CD4-positive, alpha-beta T cell treated with Interleukin-1 beta for 1 hour (primary cell): ENCODE results near the gene BUD31.
"Not testable (repeated sequence)": the region's sequence is repeated elsewhere in the genome, so short reads cannot be mapped to it uniquely, and the experiment has no call there.

ENCODE experiments used
- DNase-seq, 2 donors: peaks; one replicate each; pipeline ENCODE4 v3.0.0-alpha.2; 2020 to 2022

The BUD31 gene

DNA sequence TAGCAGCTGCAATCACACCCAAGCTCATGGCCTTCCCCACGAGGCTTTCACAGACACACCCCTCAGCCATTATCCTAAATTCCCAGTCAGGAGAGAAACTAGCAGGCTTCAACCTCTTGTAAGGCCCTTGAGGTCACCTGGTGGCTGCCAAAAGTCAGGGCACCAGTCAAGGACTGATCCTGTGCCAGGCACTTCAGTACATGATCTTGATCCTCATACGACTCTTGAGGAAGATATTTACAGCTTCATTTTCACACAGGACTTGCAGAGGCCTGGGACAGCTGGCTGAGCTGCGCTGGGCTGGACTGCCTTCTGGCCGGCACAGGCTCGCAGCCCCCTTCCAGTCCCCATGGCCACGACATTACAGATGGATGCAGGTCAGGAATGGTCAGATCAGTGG, 9.2 kb upstream of the BUD31 start:
- no peak for DNase-seq

DNA sequence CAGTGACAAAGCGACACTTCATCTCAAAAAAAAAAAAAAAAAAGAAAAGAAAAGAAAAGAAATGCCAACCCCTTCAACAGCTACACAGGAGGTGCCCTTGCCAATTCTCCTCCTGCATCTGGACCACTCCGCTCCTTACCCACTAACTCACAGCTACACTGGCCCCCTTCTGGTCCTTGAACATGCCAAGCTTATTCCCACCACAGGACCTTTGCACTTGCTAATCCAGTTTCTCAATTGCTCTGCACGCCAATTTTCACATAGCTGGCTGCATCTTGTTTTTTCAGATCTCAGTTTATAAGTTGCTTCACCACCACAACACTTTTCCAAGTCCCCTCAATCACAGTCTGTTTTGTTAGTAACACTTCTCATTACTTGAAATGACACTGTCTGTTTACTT, 5.9 kb upstream of the BUD31 start:
- DNase-seq, result no peak

DNA sequence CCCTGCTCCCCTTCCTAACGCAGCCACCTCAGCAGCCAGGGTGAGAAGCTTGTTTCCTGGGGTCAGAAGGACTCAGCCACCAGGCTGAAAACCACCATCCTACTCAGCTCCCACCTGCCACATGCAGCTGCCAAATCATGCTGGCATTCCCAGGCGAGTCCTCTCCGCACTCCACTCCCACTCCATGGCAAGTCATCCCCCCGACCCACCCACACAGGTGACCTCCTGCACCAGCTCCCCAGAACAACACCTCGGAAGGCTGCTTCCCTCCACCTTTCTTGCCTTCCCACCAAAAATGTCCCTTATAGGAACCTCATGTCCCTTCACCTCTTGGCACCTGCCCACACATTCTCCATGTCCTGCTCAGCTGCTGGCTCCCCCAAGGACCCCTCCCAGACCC, 5.0 kb upstream of the BUD31 start:
- no peak for DNase-seq

DNA sequence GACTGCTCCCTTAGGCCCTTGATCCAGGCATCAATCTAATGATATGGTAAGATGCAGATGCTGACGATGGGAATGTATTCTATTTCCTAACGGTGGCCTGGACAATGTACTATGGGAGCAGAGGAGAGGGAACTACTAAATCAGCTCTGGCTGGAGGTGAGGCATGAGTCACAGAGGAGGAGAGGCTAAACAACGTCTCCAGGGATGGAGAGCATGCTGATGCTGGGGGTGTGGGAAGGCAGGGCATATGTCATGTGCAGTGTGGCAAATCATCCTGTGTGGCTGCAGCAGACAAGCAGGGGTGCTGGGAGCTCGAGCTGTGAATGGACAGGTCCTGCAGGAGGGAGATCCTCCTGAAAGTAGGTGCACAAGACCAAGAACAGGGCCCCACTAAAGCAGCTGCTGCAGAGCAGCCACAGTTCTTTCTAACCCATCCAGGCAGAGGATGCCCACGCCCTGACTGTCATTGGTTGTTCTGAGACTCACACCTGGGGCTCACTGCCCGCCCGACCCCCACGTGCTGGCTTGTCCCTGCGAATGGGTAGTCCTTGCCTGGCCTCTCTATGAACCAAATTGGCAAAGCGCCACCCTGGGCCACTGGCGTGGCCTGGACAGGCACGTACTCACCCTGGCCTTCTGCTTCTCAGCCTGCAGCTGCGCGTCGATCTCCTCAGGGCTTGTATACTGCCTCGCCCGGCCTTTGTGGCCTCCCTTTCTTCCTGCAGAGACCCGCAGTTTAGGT, 4.4 kb upstream of the BUD31 start:
- no peak for DNase-seq

DNA sequence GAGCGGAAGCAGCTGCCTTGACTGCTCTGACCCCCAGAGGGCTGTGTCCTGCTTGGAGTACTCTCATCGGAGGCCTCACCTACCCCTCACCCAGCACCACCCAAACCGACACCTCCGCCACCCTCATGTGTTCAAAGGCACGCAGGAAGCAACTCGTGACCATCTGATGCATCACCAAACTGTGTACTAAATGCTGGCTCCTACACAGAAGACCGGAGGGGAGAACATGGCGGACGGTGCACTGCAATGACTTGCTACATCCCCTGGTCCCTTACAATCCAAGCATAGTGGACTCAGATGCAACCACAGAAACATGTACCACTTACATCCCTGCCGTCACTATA, 3.8 kb upstream of the BUD31 start:
- DNase-seq, result no peak

DNA sequence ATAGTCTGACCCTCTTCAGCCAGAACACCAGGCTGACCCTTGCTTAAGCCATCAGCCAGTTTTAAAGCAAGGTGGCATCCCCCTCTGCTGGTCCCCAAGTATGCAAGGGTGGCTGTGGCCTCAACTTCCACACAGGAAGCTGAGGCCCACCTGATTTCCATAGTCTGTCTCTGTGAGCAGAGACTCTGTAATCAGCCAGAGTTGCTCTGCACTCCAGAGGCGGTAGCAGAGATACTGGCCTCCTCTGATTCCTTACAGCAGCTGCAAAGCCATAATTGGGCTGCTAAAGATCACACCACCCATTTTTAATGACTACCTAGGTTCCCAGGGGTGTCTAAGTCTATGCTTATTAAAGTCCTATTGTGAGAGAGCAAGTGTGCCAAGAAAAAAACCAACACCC, 2.2 kb upstream of the BUD31 start:
- DNase-seq, result no peak

DNA sequence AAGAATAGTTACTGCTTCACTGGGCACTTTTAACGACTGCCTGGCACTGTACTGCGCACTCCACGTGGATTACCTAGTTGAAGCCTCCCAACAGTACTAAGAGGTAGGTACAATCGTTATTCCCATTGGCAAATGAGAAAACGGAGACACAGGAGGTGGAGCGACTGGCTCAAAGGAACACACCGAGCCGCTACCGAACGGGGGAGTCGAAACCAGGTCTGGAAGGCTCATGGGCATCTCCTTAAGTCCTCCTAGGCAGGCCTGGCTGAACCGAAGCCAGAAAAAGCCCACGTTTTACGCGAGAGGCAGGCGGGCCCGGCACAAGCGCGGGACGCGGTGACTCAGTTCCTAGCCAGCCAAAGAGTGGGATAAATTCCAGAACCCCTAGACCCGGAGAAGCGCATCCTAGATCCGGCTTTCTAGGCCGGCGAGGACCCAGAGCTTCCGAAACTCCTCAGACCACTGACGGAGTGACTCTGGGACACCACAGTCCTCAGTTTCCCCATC, 844 bp upstream of the BUD31 start:
- peak in 1 of 2 donors; percentile 29 for DNase-seq

DNA sequence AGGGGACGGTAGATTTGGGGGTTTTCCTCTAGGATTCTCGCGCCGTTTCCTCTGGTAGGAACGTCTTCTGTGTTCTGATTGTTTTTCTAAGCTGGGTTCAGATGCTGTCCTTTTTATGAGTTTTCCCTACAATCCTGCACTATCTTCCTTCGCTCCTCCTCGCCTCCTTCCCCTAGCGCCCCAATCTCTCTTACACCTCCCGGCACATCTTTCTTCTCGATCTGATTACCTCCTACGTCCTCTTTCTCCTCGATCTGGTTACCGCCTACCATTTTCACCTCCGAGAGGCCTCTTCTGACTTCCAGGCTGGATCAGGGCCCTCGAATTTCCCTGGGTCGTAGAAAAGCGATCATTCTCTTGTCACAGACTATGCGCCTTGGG, 413 bp downstream of the BUD31 start:
- no peak for DNase-seq

DNA sequence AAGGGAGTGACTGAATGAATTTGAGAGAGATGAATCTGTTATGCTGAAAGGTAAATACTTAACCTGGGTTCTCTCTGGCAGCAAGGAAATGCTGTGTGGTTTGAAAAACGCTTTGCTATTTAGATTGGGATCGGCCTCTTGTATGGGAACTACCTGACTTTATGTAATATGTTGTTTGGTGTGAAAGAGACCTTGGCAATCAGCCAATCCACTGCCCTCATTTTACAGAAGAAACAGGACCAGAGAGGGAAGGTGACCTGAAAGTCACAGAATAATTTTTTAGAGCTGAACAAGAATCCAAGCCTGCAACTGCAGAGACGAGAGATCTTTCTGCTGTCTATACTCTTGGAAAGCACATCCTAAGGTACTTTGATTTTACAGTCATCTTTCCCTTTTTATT, 1.0 kb downstream of the BUD31 start:
- peak in 1 of 2 donors; percentile 31 for DNase-seq

DNA sequence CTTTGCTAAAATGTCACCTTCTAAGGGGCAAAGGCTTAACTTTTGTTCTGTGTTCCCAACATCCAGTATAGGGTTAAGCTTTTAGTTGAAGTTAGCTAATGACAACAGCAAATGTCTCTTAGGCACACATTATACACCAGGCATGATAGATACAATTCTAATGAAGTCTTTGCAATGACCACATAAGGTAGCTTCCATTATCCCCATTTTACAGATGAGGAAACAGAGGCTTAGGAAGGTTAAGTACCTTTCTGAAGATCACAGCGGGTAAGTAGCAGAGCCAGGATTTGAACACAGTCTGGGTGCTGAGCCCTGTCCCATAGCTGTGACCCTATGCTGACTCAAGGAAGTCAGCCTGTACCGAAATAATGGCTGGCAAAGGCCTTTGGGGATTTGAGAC, 1.9 kb downstream of the BUD31 start:
- DNase-seq, result no peak

DNA sequence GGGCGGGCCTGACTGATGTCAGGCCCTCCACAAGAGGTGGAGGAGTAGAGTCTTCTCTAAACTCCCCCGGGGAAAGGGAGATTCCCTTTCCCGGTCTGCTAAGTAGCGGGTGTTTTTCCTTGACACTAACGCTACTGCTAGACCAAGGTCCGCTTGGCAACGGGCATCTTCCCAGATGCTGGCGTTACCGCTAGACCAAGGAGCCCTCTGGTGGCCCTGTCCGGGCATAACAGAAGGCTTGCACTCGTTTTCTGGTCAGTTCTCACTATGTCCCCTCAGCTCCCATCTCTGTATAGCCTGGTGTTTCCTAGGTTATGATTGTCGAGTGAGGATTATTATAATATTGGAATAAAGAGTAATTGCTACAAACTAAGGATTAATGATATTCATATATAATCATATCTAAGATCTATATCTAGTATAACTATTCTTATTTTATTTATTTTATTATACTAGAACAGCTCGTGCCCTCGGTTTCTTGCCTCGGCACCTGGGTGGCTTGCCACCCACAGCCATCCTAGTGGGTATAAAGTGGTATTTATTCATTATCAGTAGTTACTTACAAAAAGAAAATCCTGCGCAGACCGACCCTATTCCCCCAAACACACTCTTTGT, 6.9 kb downstream of the BUD31 start:
- peak; percentile 31 to 35 for DNase-seq

DNA sequence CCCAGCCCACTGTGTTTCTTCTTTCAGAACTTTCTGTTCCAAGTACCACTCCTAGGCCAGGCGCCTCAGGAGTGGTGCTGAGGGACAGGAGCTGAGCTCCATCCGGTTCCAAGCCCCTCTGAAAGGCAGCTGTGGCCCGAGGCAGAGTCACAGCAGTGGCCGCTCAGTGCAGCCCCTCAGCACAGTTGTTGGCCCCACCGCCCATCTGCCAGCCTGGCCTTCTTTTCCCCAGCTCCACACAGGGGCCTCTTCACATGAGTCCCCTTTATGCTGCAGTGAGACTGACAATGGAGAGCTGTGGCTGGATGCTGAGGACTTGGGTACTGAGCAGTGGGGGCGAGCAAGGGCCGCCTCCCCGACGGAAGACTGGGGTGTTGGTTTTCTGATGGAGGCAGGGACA, 9.5 kb downstream of the BUD31 start:
- no peak for DNase-seq

DNA sequence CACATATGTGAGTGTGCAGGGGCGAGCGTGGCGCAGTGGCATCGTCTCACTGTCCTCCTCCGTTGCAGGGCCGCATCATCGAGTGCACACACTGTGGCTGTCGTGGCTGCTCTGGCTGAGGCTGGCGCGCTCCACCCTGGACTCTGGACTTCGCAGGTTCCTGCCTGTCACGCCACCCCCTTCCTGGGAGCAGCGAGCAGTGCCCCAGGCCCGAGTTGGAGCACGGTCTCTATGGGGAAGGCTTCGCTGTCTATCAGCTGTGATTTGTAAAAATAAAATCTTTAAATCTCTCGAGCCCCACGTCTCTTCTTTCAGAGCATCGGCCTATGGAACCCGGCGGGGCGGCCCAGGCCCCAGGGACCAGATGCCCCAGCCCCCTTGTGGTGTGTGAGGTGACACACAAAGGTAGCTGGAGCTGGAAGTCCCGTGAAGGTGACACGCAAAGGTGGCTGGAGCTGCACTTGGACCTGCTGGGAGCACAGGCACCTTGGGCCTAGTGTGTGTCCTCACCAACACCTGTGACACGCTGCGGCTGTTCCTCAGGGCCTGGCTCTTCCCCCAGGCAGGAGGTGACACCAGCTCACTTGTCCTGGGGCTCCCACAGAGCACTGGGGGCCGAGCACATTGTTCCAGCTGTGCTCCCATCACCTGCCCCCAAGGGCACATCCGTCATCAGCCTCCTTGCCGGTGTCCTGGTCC, 10.7 kb downstream of the BUD31 start:
- DNase-seq, result no peak

DNA sequence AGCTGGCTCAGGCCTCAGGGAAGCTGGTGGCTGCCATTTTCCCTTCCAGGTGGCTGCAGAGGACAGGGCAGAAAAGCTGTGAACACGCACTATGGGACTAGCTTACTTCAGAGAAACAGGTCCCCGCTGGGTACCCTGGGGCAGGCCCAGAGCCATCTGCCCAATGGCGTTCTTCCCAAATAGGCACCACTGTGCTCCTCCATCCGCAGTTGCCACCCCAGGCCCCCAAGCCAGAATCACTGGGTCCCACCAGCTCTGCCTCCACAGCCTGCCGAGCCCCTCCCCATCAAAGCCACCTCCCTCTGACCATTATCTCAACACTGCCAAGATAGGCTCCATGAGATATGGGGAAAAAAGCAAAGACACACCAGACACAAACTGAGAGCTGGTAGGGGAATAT, 11.4 kb downstream of the BUD31 start:
- no peak for DNase-seq

DNA sequence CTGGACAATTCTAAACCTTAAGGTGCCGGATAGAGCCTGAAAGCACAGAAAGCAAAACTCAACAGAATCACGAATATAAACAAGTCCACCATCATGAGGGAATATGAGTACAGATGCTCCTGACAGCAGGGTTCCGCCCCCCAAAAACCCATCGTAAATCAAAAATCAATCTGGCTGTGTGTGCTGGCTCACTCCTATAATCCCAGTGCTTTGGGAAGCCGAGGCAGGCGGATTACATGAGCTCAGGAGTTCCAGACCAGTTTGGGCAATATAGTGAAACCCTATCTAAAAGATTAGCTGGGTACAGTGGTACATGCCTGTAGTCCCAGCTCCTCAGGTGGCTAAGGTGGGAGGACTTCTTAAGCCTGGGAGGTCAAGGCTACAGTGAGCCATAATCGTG, 12.2 kb downstream of the BUD31 start:
- DNase-seq, result no peak

DNA sequence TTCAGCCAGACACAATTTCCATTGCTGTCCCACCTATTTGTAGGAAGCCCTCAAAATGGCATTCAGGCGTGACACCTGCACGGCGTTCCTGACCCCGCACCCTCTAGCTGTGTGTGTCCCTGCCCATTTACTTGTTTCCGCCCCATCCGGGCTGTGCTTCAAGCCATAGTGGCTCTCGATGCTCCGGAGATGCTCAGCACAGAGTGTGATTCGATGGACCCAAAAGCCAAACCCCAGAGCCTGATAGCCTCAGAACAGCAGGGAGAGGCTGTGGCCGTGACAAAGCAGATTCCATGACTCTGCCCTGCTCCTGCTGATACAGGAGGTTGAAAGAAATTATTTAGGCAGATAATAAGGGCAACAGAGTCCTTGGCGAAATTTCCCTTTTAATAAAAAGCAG, 13.4 kb downstream of the BUD31 start:
- DNase-seq, result no peak

DNA sequence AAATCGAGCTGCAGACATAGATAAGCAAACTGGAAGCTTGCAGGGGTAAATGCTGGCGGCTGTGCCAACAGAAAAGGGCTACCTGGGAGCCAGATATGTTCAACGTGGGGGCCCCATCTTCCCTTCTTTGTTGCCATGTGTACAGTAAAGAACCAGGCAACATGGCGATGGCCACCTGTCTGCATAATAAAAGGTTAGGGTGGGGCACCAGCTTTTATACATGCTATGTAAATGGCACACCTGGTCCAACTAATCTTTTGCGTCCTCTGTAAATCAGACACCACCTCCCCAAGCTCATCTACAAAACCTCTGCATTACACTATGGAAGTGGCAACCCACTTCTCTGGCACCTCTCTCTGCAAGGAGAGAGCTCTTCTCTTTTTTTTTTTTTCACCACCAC, 13.9 kb downstream of the BUD31 start:
- no peak for DNase-seq

DNA sequence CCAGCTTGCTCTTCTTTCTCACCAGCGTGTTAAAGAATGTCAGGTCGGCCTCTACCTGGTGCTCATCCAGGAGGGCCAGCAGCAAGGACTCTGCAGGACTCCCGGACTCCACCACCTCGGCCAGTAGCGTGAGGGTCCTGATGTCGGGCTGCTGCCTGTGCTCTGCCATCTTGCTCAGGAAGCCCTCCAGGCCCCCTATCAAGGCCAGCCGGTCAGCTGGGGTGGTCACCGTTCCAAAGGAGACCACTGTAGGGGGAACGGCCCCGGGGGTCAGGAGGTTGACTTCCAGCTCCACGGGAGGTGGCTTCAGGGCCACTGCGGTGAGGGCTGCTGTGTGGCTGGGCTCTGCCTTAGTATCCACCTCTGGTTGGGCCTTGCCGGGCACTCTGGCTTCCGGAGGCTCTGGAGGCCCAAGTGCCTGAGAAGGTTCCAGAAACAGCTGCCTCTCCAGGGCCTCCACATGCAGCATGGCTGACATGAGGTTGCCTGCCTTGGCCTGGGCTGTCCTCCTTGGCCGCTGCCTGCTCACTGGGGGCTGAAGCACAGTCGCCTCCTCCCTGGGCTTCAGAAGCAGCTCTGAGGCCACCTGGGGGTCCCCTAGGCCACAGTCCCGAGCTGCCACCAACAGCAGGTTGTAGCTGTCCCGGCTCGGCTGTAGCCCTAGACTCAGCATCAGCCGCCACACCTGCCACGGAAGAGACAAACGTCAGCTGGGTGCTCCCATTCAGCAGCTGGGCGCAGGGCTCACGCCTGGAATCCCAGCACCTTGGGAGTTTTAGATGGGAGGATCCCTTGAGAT, 16.4 kb downstream of the BUD31 start:
- no peak for DNase-seq

DNA sequence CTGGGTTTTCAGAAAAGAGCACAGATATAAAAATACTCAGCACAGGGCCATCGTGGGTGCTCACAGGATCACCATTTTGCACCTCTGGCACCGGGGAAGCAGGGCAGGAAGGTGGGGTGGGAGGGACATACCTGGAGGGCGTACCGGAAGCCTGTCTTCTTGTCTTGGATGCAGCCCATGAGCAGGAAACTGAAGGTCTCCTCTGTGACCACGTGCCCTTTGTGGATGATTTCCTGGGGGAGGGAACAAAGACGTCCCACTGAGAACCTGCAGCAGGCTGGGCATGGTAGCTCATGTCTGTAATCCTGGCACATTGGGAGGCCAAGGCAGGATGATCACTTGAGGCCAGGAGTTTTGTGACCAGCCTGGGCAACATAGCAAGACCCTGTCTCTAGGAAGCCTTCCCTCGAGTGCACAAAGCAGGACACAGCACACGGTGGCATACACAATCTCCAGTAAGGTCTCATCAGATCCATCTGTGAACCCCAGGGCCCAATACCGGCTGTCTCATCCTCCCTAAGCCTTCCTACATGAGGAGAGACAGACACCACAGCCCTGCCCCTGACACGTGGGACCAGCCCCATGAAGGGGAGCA, 20.3 kb downstream of the BUD31 start:
- no peak for DNase-seq

DNA sequence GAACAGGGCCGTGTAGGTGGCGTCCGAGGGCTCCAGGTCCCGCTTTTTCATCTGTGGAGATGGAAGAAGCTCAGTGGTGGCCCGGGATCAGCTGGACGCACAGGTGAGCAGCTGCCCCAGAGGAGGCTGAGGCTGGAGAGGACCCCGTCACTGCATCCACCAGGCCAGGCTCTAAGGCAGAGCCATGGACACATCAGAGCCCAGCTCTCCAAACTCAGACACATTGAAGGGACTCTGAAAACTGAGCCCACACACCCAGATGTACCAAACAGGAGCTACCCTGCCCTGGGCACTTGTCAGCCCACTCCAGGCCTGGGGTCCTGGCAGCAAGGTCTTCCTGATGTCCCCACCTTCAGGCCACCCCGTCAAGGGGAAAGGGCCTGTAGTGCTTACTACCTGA, 21.0 kb downstream of the BUD31 start:
- no peak for DNase-seq

DNA sequence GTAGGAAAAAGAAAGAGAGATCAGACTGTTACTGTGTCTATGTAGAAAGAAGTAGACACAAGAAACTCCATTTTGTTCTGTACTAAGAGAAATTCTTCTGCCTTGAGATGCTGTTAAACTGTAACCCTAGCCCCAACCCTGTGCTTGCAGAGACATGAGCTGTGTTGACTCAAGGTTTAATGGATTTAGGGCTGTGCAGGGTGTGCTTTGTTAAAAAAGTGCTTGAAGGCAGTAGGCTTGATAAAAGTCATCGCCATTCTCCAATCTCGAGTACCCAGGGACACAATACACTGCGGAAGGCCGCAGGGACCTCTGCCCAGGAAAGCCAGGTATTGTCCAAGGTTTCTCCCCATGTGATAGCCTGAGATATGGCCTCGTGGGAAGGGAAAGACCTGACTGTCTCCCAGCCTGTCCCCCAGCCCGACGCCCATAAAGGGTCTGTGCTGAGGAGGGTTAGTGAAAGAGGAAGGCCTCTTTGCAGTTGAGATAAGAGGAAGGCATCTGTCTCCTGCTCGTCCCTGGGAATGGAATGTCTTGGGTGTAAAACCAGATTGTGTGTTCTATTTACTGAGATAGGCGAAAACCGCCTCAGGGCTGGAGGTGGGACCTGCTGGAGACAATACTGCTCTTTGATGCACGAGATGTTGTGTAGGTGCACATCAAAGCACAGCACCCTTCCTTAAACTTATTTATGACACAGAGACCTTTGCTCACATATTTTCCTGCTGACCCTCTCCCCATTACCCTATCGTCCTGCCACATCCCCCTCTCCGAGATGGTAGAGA, 23.2 kb downstream of the BUD31 start:
- DNase-seq, result not testable (repeated sequence)

DNA sequence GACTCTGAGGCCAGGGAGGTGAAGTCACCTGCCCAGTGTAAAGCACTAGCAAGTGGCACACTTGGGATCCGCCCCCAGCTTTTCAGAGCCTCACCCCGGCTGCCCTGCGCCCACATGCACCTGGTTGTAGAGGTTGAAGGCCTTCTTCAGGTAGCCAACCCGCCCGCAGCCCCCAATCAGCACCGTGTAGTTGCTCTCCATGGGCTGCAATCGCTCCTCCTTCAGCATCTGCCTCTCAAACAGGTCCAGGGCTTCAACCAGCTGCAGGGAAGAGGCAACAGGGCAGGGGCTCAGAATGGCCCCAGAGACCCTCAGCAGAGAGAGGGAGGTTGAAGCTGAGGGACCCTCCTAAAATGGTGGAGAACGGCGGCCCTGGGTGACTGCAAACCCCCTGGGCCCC, 24.4 kb downstream of the BUD31 start:
- DNase-seq, result no peak
